Measurements from ENCODE around the gene CMTM8.

The CMTM8 gene

DNA sequence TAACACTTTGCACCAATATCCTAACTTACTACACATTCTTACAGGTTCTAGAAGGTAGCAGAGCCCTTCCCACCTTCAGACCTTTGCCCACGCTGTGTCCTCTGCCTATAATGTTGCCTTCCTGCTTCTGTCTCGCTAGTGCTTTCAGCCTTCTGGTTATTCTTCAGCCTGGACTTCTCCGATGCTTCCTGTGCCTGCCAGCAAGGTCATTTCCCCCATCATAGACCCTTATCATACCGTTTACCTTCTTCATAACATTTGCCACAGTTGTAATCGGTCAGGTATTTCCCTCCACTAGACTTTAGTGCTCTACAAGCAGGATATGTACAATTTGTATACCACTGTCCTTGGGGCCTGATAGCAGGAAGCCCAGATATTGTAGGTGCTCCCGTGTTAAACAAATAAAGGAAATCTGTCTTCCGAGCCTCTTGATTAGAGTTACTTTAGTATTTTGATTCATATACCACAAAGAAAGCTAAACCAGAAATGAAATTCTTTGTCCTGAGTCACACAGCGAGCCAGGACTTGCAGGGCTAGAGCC, 117.3 kb downstream of the CMTM8 start:
- DNase-seq: no peak
- Histone ChIP-seq H2AFZ (ENCODE audit: insufficient read depth, low read length, poor library complexity) (no peak overlapping the region), H3K4me3 (ENCODE audit: low read depth, low read length) (no peak overlapping the region), H4K12ac (ENCODE audit: low read depth, low read length) (no peak overlapping the region), H2BK5ac (ENCODE audit: low read depth, low read length, poor library complexity) (no peak overlapping the region), H4K8ac (ENCODE audit: low read depth, low read length) (no peak overlapping the region), H2AK5ac (ENCODE audit: low read length) (no peak overlapping the region), H3K27ac (ENCODE audit: low read depth, low read length) (no peak overlapping the region), H2BK12ac (ENCODE audit: low read length) (no peak overlapping the region), H3K79me2 (ENCODE audit: control insufficient read depth, insufficient read depth, low read length, poor library complexity) (no peaks in the 10 kb centered on the region), H3K4ac (ENCODE audit: low read depth, low read length) (no peak overlapping the region), H2BK120ac (ENCODE audit: insufficient read depth, low read length, poor library complexity) (no peak overlapping the region), H3K9ac (ENCODE audit: low read length) (no peak overlapping the region), H3K18ac (ENCODE audit: low read length) (no peak overlapping the region), H3K4me1 (ENCODE audit: control insufficient read depth in 1 of 2, insufficient read depth in 2 of 2, low read length in 2 of 2) (peaks cover 8 to 17% of the 10 kb centered on the region in 2 experiments), H4K91ac (ENCODE audit: low read depth, low read length) (no peak overlapping the region), H3K9me3 (ENCODE audit: insufficient read depth, low read depth, low read length) (no peaks in the 10 kb centered on the region), H3K36me3 (ENCODE audit: control insufficient read depth in 1 of 2, insufficient read depth in 2 of 2, low read length in 2 of 2) (no peaks in the 10 kb centered on the region), H3K23ac (ENCODE audit: low read length) (no peak overlapping the region), H3K79me1 (ENCODE audit: low read length) (no peaks in the 10 kb centered on the region), H3K27me3 (ENCODE audit: insufficient read depth, low read length) (no peaks in the 10 kb centered on the region), H3K14ac (ENCODE audit: low read length) (no peak overlapping the region), H3K4me2 (ENCODE audit: low read length) (no peak overlapping the region)
- no CpG with 5 or more reads among the region's 8 CpGs for WGBS (ENCODE audit: extremely low coverage, insufficient coverage, insufficient read length)

- Histone ChIP-seq H3K4me1 (ENCODE audit: control insufficient read depth in 1 of 2, insufficient read depth in 2 of 2, low read length in 2 of 2) (peaks cover 4 to 7% of the 10 kb centered on the region in 2 experiments), H3K36me3 (ENCODE audit: control insufficient read depth in 1 of 2, insufficient read depth in 2 of 2, low read length in 2 of 2) (no peaks in the 10 kb centered on the region), H3K14ac (ENCODE audit: low read length) (no peak overlapping the region), H2AK5ac (ENCODE audit: low read length) (no peak overlapping the region), H3K27me3 (ENCODE audit: insufficient read depth, low read length) (no peaks in the 10 kb centered on the region), H2AFZ (ENCODE audit: insufficient read depth, low read length, poor library complexity) (no peak overlapping the region), H3K79me1 (ENCODE audit: low read length) (no peaks in the 10 kb centered on the region), H2BK12ac (ENCODE audit: low read length) (no peak overlapping the region), H3K9ac (ENCODE audit: low read length) (no peak overlapping the region), H3K4ac (ENCODE audit: low read depth, low read length) (no peak overlapping the region), H4K12ac (ENCODE audit: low read depth, low read length) (no peak overlapping the region), H3K9me3 (ENCODE audit: insufficient read depth, low read depth, low read length) (no peaks in the 10 kb centered on the region), H4K8ac (ENCODE audit: low read depth, low read length) (no peak overlapping the region), H3K27ac (ENCODE audit: low read depth, low read length) (no peak overlapping the region), H2BK5ac (ENCODE audit: low read depth, low read length, poor library complexity) (no peak overlapping the region), H3K18ac (ENCODE audit: low read length) (no peak overlapping the region), H3K23ac (ENCODE audit: low read length) (no peak overlapping the region), H2BK120ac (ENCODE audit: insufficient read depth, low read length, poor library complexity) (no peak overlapping the region), H3K4me3 (ENCODE audit: low read depth, low read length) (no peak overlapping the region), H3K79me2 (ENCODE audit: control insufficient read depth, insufficient read depth, low read length, poor library complexity) (no peaks in the 10 kb centered on the region), H4K91ac (ENCODE audit: low read depth, low read length) (no peak overlapping the region), H3K4me2 (ENCODE audit: low read length) (no peak overlapping the region)
- WGBS (ENCODE audit: extremely low coverage, insufficient coverage, insufficient read length): no CpG with 5 or more reads among the region's 5 CpGs
- no peak for DNase-seq
Measured at GRCh38 chr3:32359766-32360492, 121.4 kb downstream of the CMTM8 start.

DNA sequence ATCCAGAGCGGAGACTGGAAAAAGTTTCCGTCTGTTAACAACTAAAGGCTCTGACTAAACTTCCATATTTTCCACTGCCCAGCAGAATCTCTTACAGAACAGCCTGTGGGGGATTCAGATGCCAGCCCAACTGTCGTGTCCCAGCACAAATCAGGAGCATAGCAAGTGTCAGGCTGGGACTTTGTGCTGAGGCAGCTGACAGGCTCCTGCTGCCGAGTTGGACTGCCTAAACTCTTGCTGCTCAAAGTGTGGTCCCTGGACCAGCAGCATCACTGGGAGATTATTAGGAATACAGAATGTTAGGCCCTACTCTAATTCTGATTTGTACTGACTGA, 122.0 kb downstream of the CMTM8 start:
- Histone ChIP-seq H3K79me2 (ENCODE audit: control insufficient read depth, insufficient read depth, low read length, poor library complexity) (no peaks in the 10 kb centered on the region), H2AK5ac (ENCODE audit: low read length) (no peak overlapping the region), H3K4me3 (ENCODE audit: low read depth, low read length) (no peak overlapping the region), H4K8ac (ENCODE audit: low read depth, low read length) (no peak overlapping the region), H3K4ac (ENCODE audit: low read depth, low read length) (no peak overlapping the region), H2BK12ac (ENCODE audit: low read length) (no peak overlapping the region), H3K36me3 (ENCODE audit: control insufficient read depth in 1 of 2, insufficient read depth in 2 of 2, low read length in 2 of 2) (no peaks in the 10 kb centered on the region), H3K27ac (ENCODE audit: low read depth, low read length) (no peak overlapping the region), H3K9me3 (ENCODE audit: insufficient read depth, low read depth, low read length) (no peaks in the 10 kb centered on the region), H2BK120ac (ENCODE audit: insufficient read depth, low read length, poor library complexity) (no peak overlapping the region), H3K4me1 (ENCODE audit: control insufficient read depth in 1 of 2, insufficient read depth in 2 of 2, low read length in 2 of 2) (peaks cover 3 to 6% of the 10 kb centered on the region in 2 experiments), H3K14ac (ENCODE audit: low read length) (no peak overlapping the region), H3K23ac (ENCODE audit: low read length) (no peak overlapping the region), H3K79me1 (ENCODE audit: low read length) (no peaks in the 10 kb centered on the region), H4K91ac (ENCODE audit: low read depth, low read length) (no peak overlapping the region), H3K27me3 (ENCODE audit: insufficient read depth, low read length) (no peaks in the 10 kb centered on the region), H2AFZ (ENCODE audit: insufficient read depth, low read length, poor library complexity) (no peak overlapping the region), H3K9ac (ENCODE audit: low read length) (no peak overlapping the region), H2BK5ac (ENCODE audit: low read depth, low read length, poor library complexity) (no peak overlapping the region), H3K4me2 (ENCODE audit: low read length) (no peak overlapping the region), H4K12ac (ENCODE audit: low read depth, low read length) (no peak overlapping the region), H3K18ac (ENCODE audit: low read length) (no peak overlapping the region)
- DNase-seq: no peak
- no CpG with 5 or more reads among the region's 4 CpGs for WGBS (ENCODE audit: extremely low coverage, insufficient coverage, insufficient read length)

GRCh38 chr3:32366638-32367397, 128.3 kb downstream of the CMTM8 start:
- Histone ChIP-seq H3K4me2 (ENCODE audit: low read length) (no peak overlapping the region), H3K4me3 (ENCODE audit: low read depth, low read length) (no peak overlapping the region), H3K27ac (ENCODE audit: low read depth, low read length) (no peak overlapping the region), H2BK12ac (ENCODE audit: low read length) (no peak overlapping the region), H3K18ac (ENCODE audit: low read length) (no peak overlapping the region), H3K79me2 (ENCODE audit: control insufficient read depth, insufficient read depth, low read length, poor library complexity) (no peaks in the 10 kb centered on the region), H3K14ac (ENCODE audit: low read length) (no peak overlapping the region), H4K12ac (ENCODE audit: low read depth, low read length) (no peak overlapping the region), H2AFZ (ENCODE audit: insufficient read depth, low read length, poor library complexity) (no peak overlapping the region), H2BK5ac (ENCODE audit: low read depth, low read length, poor library complexity) (no peak overlapping the region), H2AK5ac (ENCODE audit: low read length) (no peak overlapping the region), H4K8ac (ENCODE audit: low read depth, low read length) (no peak overlapping the region), H3K9ac (ENCODE audit: low read length) (no peak overlapping the region), H2BK120ac (ENCODE audit: insufficient read depth, low read length, poor library complexity) (no peak overlapping the region), H4K91ac (ENCODE audit: low read depth, low read length) (no peak overlapping the region), H3K36me3 (ENCODE audit: control insufficient read depth in 1 of 2, insufficient read depth in 2 of 2, low read length in 2 of 2) (no peaks in the 10 kb centered on the region), H3K4me1 (ENCODE audit: control insufficient read depth in 1 of 2, insufficient read depth in 2 of 2, low read length in 2 of 2) (peaks cover 0 to 4% of the 10 kb centered on the region in 2 experiments), H3K9me3 (ENCODE audit: insufficient read depth, low read depth, low read length) (no peaks in the 10 kb centered on the region), H3K79me1 (ENCODE audit: low read length) (no peaks in the 10 kb centered on the region), H3K23ac (ENCODE audit: low read length) (no peak overlapping the region), H3K27me3 (ENCODE audit: insufficient read depth, low read length) (no peaks in the 10 kb centered on the region), H3K4ac (ENCODE audit: low read depth, low read length) (no peak overlapping the region)
- WGBS (ENCODE audit: extremely low coverage, insufficient coverage, insufficient read length): no CpG with 5 or more reads among the region's 6 CpGs
- no peak for DNase-seq

All from trophoblast cell (in vitro differentiated cells and primary cell).